HepG2 (cell line): ENCODE data around the gene PARD3.

Experiments used
- MEIS1 ChIP-seq: sonication (generic); formaldehyde crosslinking; IDR thresholded peaks from 2 replicates; pipeline ENCODE4 v1.9.0; 2021; ENCODE audit warnings: mild to moderate bottlenecking, missing genetic modification reagents, moderate library complexity, borderline replicate concordance
- TF ChIP-seq, protein P1 (sequence below): sonication (generic); formaldehyde crosslinking; IDR thresholded peaks from 2 replicates; pipeline ENCODE4 v1.5.0; 2020; ENCODE audit warnings: mild to moderate bottlenecking, missing genetic modification reagents, moderate library complexity

DNA sequence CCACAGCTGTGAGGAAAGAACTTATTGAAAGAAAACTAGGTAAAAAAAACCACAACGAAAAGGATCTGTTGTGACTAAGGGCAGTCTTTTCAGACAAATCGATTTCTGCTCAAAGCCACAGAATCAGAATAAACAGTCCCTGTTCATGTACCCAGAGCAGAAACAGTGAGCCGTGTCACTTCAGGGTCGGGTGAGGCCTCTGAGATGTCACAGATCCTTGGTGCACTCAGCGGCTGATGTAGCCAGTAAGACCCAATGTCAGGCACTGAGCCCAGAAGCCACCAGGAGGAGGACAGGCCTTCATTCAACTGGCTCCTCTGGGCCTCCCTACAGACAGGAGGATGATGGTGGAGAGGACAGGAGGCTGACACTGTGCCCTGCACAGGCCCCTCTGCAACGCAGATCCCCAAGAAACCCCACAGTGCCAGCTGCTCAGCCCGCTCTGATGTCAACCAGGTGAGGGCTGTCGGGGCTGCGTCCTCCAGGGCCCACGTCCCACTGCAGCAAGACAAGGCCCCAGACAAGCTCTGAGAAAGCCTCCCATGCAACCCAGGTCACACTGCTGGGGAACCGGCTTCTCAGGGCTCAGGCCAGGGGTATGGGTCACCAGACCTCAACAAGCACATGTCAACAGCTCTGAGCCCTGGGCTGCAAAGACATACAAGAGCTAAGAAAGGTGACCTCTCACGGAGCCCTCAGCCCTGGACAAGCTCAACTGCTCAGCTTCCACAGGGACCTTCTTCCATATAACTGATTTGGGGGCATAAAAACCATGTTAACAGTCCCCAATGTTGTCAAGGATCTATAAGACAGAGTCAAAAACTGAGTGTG is 190.6 kb downstream of the PARD3 start:
- no peak for TF ChIP-seq MEIS1 (CRISPR knock-in tag)
- TF ChIP-seq, protein P1, sequence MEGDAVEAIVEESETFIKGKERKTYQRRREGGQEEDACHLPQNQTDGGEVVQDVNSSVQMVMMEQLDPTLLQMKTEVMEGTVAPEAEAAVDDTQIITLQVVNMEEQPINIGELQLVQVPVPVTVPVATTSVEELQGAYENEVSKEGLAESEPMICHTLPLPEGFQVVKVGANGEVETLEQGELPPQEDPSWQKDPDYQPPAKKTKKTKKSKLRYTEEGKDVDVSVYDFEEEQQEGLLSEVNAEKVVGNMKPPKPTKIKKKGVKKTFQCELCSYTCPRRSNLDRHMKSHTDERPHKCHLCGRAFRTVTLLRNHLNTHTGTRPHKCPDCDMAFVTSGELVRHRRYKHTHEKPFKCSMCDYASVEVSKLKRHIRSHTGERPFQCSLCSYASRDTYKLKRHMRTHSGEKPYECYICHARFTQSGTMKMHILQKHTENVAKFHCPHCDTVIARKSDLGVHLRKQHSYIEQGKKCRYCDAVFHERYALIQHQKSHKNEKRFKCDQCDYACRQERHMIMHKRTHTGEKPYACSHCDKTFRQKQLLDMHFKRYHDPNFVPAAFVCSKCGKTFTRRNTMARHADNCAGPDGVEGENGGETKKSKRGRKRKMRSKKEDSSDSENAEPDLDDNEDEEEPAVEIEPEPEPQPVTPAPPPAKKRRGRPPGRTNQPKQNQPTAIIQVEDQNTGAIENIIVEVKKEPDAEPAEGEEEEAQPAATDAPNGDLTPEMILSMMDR (CRISPR knock-in tag): no peak
